ENCODE measurements around the gene GHRL. TPM values are rescaled to one million over a fixed set of nuclear protein-coding genes. Genes with fewer than 3 reads are reported as not detected.

GHRL gene
- total RNA-seq, 2 donors from 2014 or later = 0.60 TPM; not detected in 1

- no peak for ATAC-seq
- intact Hi-C loops (cut with DNase I) = no loop called here
- no peak for DNase-seq
Measured at GRCh38 chr3:10255835-10256234, 36.9 kb downstream of the GHRL start.

GRCh38 chr3:10253731-10254130 is 39.0 kb downstream of the GHRL start:
- DNase-seq = no peak
- intact Hi-C loops (cut with DNase I) = no loop called here
- ATAC-seq = no peak

GRCh38 chr3:10251006-10251405 is 41.7 kb downstream of the GHRL start:
- ATAC-seq (no peak), DNase-seq (no peak)
- intact Hi-C loops (cut with DNase I) = no loop called here

DNA sequence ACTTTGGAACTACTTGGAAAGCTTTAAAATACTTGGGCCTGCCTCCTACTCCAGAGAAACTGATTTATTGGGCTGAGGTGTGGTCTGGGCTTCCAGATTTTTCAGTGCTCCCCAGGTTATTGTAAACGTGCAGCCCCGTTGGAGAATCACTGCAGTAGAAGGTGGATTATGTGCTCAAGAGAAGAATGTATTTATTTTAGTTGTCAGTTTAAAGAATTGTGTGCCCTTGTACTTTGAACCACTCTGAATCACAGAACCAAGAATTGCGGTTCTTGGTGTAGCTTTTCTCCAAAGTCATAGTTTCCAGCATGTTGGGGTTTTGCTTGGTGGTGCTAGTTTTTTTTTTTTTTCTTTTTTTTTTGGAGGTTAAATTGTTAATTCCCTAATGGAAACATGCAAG is 42.9 kb downstream of the GHRL start:
- intact Hi-C loops (cut with DNase I) = no loop called here
- DNase-seq (no peak), ATAC-seq (no peak)

GRCh38 chr3:10248984-10249748 is 43.6 kb downstream of the GHRL start:
- DNase-seq (peak; percentile 40), ATAC-seq (peak in 1 of 2 donors; percentile 10)
- intact Hi-C loops (cut with DNase I) = no loop called here

DNA sequence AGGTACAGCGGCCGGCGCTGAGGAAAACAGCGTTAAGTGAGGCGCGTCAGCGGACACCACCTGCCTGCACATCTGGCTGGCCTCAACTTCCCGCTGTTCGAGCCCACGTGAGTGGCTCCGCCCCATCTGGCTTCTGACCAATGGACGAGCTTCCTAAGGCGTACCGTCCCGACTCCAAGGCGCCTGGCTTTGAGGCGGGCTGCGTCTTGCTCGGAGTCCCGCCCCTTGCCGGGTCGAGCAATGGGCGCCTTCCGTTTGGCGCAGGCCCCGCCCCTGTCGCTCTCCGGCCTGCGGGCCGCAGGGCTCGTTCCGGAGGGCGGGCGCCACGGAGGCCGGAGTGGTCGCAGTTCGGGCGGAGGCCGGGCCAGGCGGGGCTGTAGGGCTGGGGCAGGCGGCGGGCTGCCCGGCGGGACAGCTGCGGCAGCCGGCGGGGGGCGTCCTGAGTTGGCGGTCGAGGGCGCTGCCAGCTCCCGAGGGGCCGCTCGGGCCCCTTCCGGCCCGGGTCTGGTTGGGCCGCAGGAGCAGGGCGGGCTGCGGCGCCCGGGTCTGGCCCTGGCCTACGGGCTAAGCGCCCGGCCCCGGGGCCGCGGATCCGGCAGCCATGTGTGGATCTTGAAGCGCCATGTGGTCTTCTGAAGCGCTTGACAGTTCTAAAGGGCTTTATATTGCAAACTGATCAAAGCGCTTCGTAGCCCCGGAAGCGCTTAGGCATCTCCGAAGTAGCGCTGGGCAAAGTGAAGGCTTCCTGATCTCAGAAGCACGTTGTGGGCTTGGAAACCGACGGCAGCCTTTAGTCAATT is 44.4 kb downstream of the GHRL start, which contains the start of gene TATDN2:
Gene TATDN2 (plus strand): TSS at position 276 of the 800 bp plus-strand sequence. CDS start 742 bp downstream, outside the sequence.
- intact Hi-C loops (cut with DNase I) = no loop called here
- peak; percentile 98 for DNase-seq

GRCh38 chr3:10247679-10248183 is 45.0 kb downstream of the GHRL start:
- ATAC-seq (no peak), DNase-seq (no peak)
- intact Hi-C loops (cut with DNase I) = no loop called here

More for the DNA sequence above, 44.4 kb downstream of the GHRL start, which contains the start of gene TATDN2:
- ATAC-seq = peak; percentile 98 to 99

GRCh38 chr3:10245081-10245712 is 47.5 kb downstream of the GHRL start:
- DNase-seq (no peak), ATAC-seq (no peak)
- intact Hi-C loops (cut with DNase I) = no loop called here

- DNase-seq = no peak
- ATAC-seq = no peak
- intact Hi-C loops (cut with DNase I) = no loop called here
Measured at GRCh38 chr3:10244009-10244408, 48.7 kb downstream of the GHRL start.

DNA sequence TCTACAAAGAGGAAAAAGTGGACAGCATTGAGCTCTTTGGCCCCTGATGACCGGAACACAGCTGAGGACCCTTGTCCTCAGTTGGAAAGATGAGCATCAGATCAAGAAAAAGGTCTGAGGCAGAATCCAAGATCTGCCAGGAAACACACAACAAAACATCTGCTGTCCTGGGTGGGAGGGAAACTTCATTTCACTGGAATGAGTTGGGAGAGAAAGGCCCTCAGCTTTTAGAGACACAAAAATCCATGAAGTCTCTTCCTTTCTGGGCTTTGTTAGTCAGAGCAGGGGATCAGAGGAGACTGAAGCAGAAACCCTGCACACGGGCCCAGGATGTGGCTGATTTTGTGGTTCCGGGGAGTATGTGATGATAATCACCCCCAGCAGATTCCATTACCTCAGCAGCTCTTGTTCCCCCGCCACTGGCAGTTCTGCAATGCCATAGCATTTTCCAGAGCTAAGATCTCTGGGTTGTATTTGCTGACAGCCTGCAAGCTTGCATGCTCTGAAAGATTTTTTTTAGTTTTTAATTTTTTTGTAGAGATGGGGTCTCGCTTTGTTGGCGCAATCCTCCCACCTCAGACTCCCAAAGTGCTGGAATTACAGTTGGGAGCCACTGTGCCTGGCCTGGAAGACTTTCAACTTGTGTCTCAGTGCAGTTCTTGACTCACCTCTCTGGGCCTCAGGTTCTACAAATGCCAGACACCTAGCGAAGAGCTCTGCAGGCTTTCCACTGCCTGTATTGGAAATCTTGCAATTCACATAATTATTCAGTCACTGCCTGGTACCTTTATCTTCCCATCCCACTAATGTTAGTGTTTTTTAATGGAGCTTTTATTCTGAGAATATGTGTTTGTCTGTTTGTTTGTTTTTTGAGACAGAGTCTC is 50.3 kb downstream of the GHRL start:
- intact Hi-C loops (cut with DNase I) = no loop called here
- ATAC-seq = peak; percentile 65 to 74
- no peak for DNase-seq

DNA sequence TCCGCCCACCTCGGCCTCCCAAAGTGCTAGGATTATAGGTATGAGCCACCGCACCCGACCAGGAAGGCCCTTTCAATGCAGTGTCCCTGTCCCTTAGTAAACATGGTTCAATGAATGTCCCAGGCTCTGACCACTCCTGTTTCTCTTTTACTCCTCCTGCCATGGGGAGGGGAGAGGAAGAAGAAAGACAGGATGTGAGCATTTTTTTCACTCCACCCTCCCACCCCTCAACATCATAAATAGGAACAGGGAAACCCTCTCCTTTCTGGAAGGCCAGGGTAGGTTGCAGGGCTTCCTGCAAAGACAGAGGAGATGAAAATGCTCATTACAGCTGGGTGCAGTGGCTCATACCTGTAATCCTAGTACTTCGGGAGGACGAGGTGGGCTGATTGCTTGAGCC is 51.9 kb downstream of the GHRL start:
- ATAC-seq (no peak), DNase-seq (no peak)
- intact Hi-C loops (cut with DNase I) = no loop called here

DNA sequence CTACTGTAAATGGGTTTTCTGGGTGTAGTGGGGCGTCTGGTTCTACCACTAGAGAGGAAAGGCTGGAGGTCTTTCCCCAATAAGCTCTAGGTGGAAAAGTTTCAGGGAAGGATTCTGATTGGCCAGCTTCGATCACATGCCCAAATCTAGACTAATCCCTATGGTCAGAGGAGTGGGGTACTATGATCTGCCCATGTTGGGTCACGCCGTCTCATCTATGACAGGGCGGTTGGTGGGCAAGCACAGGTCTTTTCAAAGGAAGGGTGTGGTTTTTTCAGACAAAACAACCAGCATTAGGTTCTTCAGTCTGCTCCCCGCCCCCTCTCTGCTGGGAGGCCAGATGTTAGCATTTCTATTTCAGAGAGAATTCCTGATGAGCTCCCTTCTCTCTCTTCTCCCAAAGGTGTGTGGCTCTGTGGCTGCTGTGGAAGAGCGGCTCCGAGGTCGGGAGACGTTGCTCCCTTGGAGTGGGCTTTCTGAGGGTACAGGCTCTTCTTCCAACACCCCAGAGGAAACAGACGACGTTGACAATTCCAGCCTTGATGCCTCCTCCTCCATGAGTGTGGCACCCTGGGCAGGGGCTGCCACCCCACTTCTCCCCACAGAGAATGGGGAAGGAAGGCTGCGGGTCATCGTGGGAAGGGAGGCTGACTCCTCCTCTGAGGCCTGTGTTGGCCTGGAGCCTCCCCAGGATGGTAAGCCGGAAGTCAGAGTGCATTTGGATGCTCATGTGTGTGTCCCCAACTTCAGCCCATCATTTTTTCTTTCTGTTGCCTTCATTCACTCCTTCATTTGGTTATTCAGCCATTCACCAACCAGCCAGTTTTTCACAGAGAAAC is 54.2 kb downstream of the GHRL start:
- intact Hi-C loops (cut with DNase I) = loop anchor here in 1 of 2 donors (10.0 kb wide), 1 partner anchor 74 kb away; the partner anchor contains the start of gene IRAK2
- DNase-seq = no peak
- ATAC-seq = no peak

Small RNAs within 50 kb of the gene (microRNA-seq; reads per million reads assigned to microRNA genes)
- 0 to 0.60 reads per million in 2 donors for gene MIR378B

Other genes with a start within 250 kb of the GHRL start
- gene FANCD2OS, start 184.7 kb downstream of the GHRL start, total RNA-seq = not detected
- 10 to 100 TPM; 84.8 to 95.0 TPM for gene BRK1, start 177.3 kb downstream of the GHRL start, total RNA-seq
- 10 to 100 TPM; 15.3 to 16.3 TPM for gene VHL, start 151.2 kb downstream of the GHRL start, total RNA-seq
- 1 to 10 TPM; 1.7 to 1.8 TPM for gene IRAK2, start 128.0 kb downstream of the GHRL start, total RNA-seq
- gene TATDN2, start 44.5 kb downstream of the GHRL start, total RNA-seq = 10 to 100 TPM; 17.9 to 27.0 TPM
- 10 to 100 TPM; 61.4 to 88.8 TPM for gene SEC13, start 28.2 kb upstream of the GHRL start, total RNA-seq
- gene ATP2B2, start 212.6 kb upstream of the GHRL start, total RNA-seq = under 1 TPM in 1 of 2 donors, not detected in 1; 0.31 TPM

Data from left cardiac atrium (tissue), 4 donors.